Measurements from ENCODE around the gene WWP2. TPM values are rescaled to one million over a fixed set of nuclear protein-coding genes. Genes with fewer than 3 reads are reported as not detected.
A peak's percentile ranks its signal among the peaks of the same experiment; 100 is the strongest.

The WWP2 gene
- total and polyA plus RNA-seq, 2 donors (not counting 3 experiments of a cell fraction or from before 2014, with no cell fraction given) = 17.9 to 44.9 TPM

DNA sequence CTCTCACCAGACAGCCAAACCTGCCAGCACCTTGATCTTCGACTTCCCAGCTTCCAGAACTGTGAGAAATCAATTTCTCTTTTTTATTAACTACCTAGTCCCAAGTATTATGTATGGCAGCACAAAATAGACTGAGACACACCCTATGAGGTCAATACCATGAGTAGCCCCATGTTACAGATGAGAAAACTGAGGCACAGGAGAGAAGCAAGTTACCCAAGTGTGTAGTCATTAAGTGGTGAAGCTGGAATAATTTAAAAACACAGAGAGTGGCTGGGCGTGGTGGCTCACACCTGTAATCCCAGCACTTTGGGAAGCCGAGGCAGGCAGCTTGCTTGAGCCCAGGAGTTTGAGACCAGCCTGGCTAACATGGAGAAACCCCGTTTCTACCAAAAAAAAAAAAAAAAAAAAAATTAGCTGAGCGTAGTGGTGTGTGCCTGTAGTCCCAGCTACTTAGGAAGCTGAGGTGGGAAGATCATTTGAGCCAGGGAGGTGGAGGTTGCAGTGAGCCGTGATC is 40.6 kb upstream of the WWP2 start:
- Histone ChIP-seq H3K4me1 (ENCODE audit: control insufficient read depth, extremely low read depth, insufficient read depth, low read length) (peaks cover 24% of the 10 kb centered on the region), H2AFZ (ENCODE audit: low read depth, low read length) (no peak overlapping the region), H3K27me3 (ENCODE audit: control insufficient read depth in 2 of 2, insufficient read depth in 2 of 2, low read length in 2 of 2) (no peaks in the 10 kb centered on the region), H4K20me1 (replicated peaks; ENCODE audit: control insufficient read depth, extremely low read depth, insufficient read depth, low read length) (no peaks in the 10 kb centered on the region), H3K9me3 (replicated peaks; ENCODE audit: control insufficient read depth, insufficient read depth, low read length) (no peaks in the 10 kb centered on the region), H3K4me2 (ENCODE audit: insufficient read depth, low read length) (no peak overlapping the region), H3K9ac (replicated peaks; ENCODE audit: extremely low read depth, insufficient read depth, low read length) (no peak overlapping the region), H3K36me3 (ENCODE audit: control insufficient read depth in 2 of 2, extremely low read depth in 1 of 2, insufficient read depth in 2 of 2, low read length in 2 of 2) (peaks cover 9 to 29% of the 10 kb centered on the region in 2 experiments), H3K27ac (ENCODE audit: insufficient read depth, low read depth, low read length) (no peak overlapping the region), H3K4me3 (replicated peaks in 1 of 3; ENCODE audit: insufficient read depth in 1 of 3, low read depth in 1 of 3, low read length in 3 of 3) (no peak overlapping the region), H3K9me1 (replicated peaks; ENCODE audit: control insufficient read depth, extremely low read depth, insufficient read depth, low read length) (no peaks in the 10 kb centered on the region), H3K79me2 (ENCODE audit: control insufficient read depth, insufficient read depth, low read length) (peaks cover 65% of the 10 kb centered on the region)
- no peak for DNase-seq (ENCODE audit: low read depth, low spot score)
- dilution Hi-C loops (cut with MboI; ENCODE audit: extremely low pct_ligation_motif_present, low sequenced_read_pairs) (no loop called here), intact Hi-C loops (cut with micrococcal nuclease) (no loop called here)
- no peak for TF ChIP-seq FOS (IDR thresholded peaks at IDR 0.05; ENCODE audit: borderline replicate concordance, insufficient read depth, low read length)
- no peak for TF ChIP-seq MYC (IDR thresholded peaks at IDR 0.05; ENCODE audit: low read depth, low read length)
- TF ChIP-seq POLR2AphosphoS5 (IDR thresholded peaks at IDR 0.05; ENCODE audit: insufficient read depth, low read depth, low read length) = no peak
- POLR2A ChIA-PET = interaction anchor here (0.9 kb wide), 1 partner anchor 16 kb away, joined by 4 read pairs; no protein-coding TSS in a partner anchor
- no peak for FAIRE-seq
- no TSS peak for BruUV-seq (replicated peaks)
- CTCF ChIA-PET = interaction anchor here (8.5 kb wide), 1 partner anchor 33 kb away, joined by 55 read pairs; the partner anchor contains the start of gene NOB1

GRCh38 chr16:69724414-69724873 is 37.7 kb upstream of the WWP2 start:
- DNase-seq (ENCODE audit: low read depth, low spot score) (no peak), FAIRE-seq (no peak)
- CTCF ChIA-PET = interaction anchor here (0.6 to 8.5 kb wide), 5 partner anchors 10 to 30 kb away, joined by 3 to 55 read pairs (median 3); partner anchors contain the start of gene NOB1
- peaks cover 63% of the 10 kb centered on the region for H3K79me2 ChIP-seq (ENCODE audit: control insufficient read depth, insufficient read depth, low read length)
- no peaks in the 10 kb centered on the region for H4K20me1 ChIP-seq (replicated peaks; ENCODE audit: control insufficient read depth, extremely low read depth, insufficient read depth, low read length)
- no peaks in the 10 kb centered on the region for H3K9me3 ChIP-seq (replicated peaks; ENCODE audit: control insufficient read depth, insufficient read depth, low read length)
- peak overlapping the region; percentile 4 for H3K9ac ChIP-seq (replicated peaks; ENCODE audit: extremely low read depth, insufficient read depth, low read length)
- H3K27ac ChIP-seq (ENCODE audit: insufficient read depth, low read depth, low read length) = no peak overlapping the region
- intact Hi-C loops (cut with micrococcal nuclease) (no loop called here), dilution Hi-C loops (cut with MboI; ENCODE audit: extremely low pct_ligation_motif_present, low sequenced_read_pairs) (no loop called here)
- BruUV-seq (replicated peaks) = no TSS peak
- H3K27me3 ChIP-seq (ENCODE audit: control insufficient read depth in 2 of 2, insufficient read depth in 2 of 2, low read length in 2 of 2) = no peaks in the 10 kb centered on the region
- peak overlapping the region in 2 of 3 experiments; percentile 1 to 55 for H3K4me3 ChIP-seq (replicated peaks in 1 of 3; ENCODE audit: insufficient read depth in 1 of 3, low read depth in 1 of 3, low read length in 3 of 3)
- H3K36me3 ChIP-seq (ENCODE audit: control insufficient read depth in 2 of 2, extremely low read depth in 1 of 2, insufficient read depth in 2 of 2, low read length in 2 of 2) = peaks cover 0 to 9% of the 10 kb centered on the region in 2 experiments
- peaks cover 36% of the 10 kb centered on the region for H3K4me1 ChIP-seq (ENCODE audit: control insufficient read depth, extremely low read depth, insufficient read depth, low read length)
- H3K9me1 ChIP-seq (replicated peaks; ENCODE audit: control insufficient read depth, extremely low read depth, insufficient read depth, low read length) = no peaks in the 10 kb centered on the region
- H3K4me2 ChIP-seq (ENCODE audit: insufficient read depth, low read length) = peak overlapping the region; percentile 93
- no peak for TF ChIP-seq POLR2A (IDR thresholded peaks at IDR 0.05; ENCODE audit: low read depth, low read length)
- no peak for TF ChIP-seq EZH2 (IDR thresholded peaks at IDR 0.05; ENCODE audit: borderline replicate concordance, low read depth, low read length, severe bottlenecking)
- no peak for TF ChIP-seq MAX (IDR thresholded peaks at IDR 0.05; ENCODE audit: insufficient read depth, insufficient read length)
- TF ChIP-seq MYC (IDR thresholded peaks at IDR 0.05; ENCODE audit: low read depth, low read length) = no peak
- TF ChIP-seq FOS (IDR thresholded peaks at IDR 0.05; ENCODE audit: borderline replicate concordance, insufficient read depth, low read length) = no peak
- no peak for TF ChIP-seq JUN (IDR thresholded peaks at IDR 0.05; ENCODE audit: borderline replicate concordance, insufficient read depth, insufficient read length, low read depth)
- TF ChIP-seq GATA2 (IDR thresholded peaks at IDR 0.05; ENCODE audit: insufficient read depth, insufficient read length, low read depth, low read length) = no peak
- TF ChIP-seq POLR2AphosphoS5 (IDR thresholded peaks at IDR 0.05; ENCODE audit: insufficient read depth, low read depth, low read length) = no peak
- TF ChIP-seq, protein P1, sequence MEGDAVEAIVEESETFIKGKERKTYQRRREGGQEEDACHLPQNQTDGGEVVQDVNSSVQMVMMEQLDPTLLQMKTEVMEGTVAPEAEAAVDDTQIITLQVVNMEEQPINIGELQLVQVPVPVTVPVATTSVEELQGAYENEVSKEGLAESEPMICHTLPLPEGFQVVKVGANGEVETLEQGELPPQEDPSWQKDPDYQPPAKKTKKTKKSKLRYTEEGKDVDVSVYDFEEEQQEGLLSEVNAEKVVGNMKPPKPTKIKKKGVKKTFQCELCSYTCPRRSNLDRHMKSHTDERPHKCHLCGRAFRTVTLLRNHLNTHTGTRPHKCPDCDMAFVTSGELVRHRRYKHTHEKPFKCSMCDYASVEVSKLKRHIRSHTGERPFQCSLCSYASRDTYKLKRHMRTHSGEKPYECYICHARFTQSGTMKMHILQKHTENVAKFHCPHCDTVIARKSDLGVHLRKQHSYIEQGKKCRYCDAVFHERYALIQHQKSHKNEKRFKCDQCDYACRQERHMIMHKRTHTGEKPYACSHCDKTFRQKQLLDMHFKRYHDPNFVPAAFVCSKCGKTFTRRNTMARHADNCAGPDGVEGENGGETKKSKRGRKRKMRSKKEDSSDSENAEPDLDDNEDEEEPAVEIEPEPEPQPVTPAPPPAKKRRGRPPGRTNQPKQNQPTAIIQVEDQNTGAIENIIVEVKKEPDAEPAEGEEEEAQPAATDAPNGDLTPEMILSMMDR (IDR thresholded peaks at IDR 0.05; ENCODE audit: extremely low read depth in 1 of 2, insufficient read depth in 1 of 2, low read depth in 1 of 2, low read length in 2 of 2) = no peak
- H2AFZ ChIP-seq (ENCODE audit: low read depth, low read length) = no peak overlapping the region
- POLR2A ChIA-PET = no interaction called here

Measured in endothelial cell of umbilical vein (primary cell).